ENCODE measurements around the gene SRD5A3.

Gene SRD5A3

DNA sequence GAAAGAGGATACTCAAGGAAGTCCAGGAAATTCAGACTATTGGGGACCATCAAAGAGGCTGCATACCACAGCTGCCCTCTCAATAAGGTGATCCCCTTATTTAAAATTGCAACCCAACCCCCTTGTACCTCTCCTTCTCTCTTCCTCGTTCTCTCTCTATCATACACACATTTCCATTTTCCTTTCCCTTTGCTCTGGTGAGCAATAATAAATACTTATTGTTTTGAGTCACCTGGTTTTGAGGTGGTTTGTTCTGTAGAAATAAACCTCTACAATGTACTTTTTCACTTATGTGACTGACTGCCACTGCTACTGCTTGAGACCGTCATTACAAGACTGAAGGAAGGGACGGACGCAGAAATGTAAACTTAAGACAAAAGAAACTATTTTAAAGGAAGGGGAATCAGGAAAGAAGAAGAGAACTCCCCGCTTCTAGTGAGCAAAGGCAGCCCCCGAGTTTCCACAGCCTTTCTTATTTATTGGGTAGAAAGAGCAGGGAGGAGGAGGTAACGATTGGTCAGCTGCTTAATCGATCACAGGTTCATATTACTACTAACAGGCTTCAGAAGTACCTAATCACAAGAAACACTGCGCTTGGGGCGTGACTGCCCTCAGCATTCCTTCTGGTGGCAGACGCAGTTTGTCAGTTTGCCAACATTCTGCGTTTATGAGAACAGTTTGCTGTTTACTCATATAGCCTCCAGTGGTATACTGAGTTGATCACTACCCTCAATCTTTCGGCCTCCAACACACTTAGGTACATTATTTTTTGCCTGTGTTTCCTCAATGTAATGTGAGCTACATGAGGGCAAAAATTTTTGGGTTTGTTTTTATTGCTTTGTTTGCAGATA, 32.8 kb downstream of the SRD5A3 start:
- peak; percentile 67 for DNase-seq

DNA sequence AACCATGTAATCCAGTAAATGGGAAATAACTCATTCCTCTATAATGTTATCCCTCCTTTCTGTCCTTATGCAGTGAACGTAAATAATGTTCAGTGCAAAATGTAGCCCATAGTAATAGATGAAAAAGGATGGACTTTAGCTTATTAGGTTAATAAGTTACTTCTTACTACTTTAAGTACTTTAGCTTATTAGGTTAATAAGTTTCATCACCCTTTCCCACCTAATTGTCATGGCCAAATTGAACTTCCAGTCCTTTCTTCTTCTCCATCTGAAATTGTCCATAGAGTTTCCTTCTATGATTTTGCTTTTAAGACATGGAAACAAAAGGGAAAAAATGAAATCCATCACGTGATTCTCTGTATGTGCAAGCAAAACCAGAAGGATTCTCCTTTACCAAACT, 34.5 kb downstream of the SRD5A3 start:
- no peak for DNase-seq

DNA sequence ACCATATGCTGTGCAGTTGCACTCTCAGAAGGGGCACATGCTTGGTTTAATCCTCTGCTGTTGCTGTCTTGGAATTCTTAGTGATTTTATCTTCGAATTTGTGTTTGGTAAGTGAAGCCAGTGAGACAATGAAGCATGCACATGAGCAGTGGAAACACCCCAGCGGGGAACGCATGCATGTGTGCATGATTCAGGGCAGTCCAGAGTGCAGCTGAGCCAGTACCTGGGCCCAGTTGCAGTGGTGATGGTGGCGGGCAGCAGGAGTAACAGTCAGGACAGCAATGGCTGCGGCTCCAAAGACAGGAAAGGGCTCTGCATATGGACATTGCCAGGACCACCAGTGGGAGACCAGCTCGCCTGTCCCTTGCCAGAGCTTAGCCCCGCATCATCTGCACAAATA, 35.5 kb downstream of the SRD5A3 start:
- no peak for DNase-seq

DNA sequence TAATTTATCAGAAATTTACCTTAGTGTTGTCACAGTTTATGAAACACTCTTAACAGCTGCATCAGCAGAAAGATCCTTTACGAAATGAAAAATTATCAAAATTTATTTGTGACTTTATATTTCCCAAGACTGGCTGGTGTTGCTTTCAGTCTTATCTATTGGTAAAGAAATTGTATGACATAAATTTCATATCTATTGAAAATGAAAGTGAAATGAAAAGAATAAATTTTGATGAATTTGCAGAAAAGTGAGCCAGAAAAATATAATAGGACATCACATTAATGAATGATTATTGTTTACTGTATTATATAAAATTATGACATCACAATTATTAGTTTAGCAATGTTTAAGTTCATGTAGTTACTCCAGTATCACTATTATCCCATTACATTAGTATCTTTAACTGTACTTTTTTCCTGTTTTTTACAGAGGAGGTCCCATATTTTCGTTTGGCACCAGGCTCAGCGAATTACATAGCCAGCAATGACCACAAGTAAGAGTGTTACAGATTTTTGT, 36.5 kb downstream of the SRD5A3 start:
- DNase-seq, result no peak

DNA sequence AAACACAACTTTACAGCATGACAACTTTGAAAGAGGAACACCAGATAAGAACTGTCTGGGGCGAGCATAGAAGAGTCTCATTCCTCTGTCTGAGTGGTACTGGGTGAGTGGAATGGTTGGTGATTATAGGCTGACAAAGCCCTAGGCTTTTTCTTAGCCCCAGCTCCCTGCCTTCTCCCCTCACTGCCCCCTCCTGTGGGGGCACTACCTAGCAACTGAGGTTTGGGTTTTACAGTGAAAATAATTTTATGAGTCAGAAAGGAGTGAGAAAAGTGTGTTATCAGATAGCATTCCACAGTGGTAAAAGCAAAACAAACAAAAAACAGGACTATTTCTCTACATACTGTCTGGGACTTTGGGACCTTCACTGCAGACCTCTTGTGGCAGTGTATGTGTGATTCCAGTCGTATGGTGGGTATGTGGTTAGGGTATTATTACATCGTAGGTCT, 39.2 kb downstream of the SRD5A3 start:
- DNase-seq, result no peak

DNA sequence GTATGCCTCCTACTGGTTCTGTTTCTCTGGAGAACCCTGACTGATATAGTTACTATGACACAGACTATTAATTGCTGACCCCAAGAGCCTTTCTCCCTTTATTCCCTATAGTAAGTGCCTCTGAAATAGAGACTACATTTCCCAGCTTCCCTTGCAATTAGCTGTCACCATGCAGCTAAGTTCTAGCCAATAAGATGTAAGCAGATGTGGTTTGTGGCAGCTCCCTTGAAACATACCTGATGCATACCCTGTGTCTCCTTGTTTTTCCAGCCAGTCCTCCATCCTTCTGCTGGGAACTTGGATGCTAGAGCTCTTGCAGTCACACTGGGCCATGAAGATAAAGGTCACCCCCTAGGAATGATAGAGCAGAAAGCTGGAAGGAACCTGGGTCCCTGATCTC, 40.0 kb downstream of the SRD5A3 start:
- DNase-seq, result peak; percentile 13

DNA sequence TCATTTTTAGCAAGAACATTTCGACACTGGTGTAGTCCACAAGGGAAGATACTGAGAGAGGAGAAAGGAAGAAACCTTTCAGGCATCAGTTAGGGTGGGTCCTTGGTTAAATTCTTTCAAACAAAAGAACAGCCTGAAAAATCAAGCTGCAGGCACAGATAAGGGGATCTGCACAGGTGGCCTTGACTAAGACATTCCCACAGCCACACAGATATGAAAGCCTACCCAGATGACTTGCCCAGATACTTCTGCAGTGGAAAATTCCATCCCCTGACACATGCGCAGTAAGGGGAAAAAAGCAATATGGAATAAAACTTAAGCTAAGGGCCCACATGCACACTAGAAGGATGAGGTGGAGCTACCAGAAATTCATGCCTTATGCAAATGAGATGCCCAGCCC, 40.8 kb downstream of the SRD5A3 start:
- no peak for DNase-seq

DNA sequence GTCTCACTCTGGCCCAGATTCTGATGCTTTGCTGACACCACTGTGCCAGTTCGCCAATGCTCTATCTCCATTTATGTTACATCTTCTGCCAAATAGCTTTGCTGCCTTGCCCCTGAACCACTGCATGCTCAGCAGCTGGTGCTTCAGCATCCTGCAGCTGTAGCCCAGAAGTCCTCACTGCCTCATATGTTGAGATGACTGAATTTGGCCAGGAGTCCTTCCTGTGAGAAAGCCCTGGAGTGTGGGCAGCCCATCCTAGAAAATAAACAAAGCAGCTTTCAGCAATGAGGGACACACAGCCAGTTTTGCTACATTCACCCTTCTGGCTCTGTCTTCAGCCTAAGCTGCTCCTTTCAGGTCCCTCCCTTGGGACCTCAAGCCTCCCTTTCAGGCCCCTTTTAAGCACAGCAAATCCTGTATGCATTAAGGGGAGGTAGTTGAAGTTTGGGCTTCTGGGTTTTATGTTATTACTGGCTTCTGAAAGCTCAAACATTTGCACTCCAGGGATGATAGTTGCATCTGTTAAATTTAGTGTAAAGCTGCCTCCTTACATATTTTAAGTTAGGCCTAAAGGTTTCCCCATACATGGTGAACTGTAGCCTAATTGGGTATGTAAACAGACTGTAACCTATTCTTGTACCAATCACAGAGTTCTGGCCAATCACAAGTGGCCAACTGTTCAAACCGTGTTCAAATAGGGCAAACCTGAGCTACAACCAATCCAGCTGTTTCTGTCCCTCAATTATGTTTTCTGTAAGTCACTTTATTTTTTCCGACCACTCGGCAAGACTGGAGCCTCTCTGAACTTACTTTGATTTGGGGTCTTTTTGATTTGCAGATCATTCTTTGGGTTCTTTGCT, 47.6 kb downstream of the SRD5A3 start:
- DNase-seq, result no peak

DNA sequence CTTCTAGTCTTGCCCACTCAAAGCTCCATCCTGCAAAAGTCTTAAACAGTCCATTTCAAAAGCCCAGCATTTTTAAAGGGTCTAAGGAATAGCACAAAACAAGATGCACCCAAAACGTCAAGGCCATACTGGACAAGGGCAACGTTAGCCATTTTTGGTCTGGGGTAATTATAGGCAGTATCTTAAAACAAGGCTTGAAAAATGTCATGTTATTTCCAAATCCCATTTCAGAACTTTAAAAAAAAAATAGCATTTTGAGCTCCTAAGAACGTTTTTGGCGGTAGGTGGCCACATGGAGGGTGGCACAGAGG, 49.1 kb downstream of the SRD5A3 start:
- no peak for DNase-seq

DNA sequence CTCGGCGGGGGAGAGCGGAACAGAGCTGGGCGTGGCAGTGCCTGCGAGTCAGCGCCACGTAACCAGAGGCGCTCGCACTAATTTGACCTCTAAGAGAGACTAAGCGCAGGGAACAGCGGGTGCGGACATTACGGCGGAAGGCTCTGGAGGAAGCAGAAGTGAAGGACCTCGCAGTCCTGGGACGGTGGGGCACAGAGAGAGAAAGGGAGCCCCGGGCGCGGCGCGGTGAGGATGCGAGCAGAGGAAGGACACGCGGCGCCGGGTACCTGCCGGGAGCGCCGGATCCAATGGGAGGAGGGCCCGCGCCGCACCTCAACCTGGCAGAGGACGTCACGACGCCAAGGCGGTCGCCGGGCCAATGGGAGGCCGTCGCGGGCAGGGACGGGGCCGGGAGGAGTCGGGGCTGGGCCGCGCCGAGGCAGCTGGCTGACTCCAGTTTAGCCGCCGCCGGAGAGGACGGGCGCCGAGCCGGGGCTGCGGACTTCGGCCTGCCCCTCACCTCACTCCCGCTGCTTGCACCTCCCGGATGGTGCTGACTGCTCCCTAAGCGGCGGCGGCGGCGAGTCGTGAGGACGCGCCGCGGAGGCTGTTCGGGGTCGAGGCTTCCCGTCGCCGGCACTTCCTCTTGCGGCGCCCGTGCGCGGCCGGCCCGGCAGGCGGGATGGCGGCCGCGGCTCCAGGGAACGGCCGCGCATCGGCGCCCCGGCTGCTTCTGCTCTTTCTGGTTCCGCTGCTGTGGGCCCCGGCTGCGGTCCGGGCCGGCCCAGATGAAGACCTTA, 49.7 kb downstream of the SRD5A3 start, which contains the start of gene TMEM165:
TSS of gene TMEM165 (plus strand) at position 429 of the 779 bp plus-strand sequence. CDS start at position 662, 233 bp downstream.
- DNase-seq, result peak; percentile 86

DNA sequence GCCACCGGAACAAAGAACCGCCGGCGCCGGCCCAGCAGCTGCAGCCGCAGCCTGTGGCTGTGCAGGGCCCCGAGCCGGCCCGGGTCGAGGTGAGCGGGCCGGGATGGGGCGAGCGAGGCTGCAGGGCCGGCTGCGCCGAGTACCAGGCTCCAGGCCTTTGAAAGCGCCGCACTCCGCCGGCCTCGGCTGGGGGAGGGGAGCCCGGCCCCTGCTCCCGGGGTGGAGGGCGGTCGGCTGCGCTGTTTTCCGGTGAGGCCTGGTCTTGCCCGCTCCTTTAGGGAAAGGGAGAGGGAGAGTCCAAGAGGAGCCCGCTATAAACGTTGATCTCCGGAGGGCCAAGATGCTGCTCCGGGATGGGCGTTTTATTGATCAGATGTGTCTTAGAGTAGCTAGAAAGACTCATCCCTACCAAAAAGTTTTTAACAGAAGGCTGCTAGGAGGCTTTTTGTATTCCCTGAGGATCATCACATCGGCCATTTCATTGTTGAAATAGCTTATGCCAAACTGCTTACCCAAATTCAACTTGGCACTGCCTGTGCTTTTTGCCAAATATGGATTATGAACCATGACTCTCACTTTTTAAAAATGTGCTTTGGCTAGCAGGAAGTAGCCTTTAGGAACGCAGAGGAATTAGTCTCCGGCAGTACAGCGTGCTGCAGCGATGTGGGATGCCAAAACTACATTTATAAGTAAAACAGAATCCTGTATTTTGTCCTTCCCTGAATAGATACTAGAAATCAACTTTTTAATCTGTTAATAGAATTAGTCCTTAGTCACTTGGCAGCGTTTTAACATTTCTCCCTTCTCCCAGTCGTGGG, 50.5 kb downstream of the SRD5A3 start:
- DNase-seq, result peak; percentile 48

DNA sequence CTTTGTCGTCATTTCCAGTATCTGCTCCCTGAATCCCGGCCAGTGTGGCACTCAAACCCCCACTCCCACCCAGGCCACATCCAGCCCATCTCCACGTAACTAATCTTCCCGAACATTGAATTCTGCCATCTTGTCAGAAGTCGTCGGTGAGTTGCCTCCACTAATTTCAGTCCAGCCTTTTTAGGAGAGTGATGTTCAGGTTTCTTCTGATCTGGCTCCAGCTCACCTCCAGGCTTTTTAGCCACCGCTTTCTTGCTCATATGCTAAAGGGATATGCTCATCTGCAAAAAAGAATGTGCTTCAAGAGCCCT, 51.0 kb downstream of the SRD5A3 start:
- no peak for DNase-seq

DNA sequence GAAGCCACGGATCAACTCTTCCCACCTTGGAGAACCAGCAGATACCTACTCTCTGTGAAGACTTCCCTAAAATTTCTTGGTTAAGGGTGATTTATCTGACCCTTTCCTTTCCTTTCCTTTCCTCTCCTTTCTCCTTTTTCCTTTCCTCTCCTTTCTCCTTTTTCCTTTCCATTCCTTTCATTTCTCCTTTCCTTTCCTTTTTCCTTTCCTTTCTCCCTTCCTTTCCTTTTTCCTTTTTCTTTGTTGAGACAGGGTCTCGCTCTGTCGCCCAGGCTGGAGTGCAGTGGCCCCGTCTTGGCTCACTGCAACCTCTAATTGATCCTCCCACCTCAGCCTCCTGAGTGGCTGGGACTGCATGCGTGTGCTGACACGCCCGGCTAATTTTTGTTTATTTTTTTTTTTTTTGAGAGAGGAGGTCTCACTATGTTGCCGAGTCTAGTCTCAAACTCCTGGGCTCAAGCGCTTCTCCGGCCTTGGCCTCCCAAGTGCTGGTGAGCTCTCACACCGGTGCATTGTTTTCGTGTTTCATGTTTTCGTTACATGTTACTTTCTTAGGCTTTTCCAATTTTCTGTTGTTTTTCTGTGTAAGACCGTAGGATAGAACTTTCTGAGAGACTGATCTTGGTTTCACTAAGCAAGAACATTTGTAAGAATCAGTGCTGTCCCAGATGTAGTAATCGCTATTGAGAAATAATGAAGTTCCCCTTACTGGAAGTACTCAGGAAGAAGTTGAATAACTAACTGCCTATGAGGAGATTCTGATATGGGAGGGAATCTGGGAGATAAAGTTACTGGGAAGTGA, 51.7 kb downstream of the SRD5A3 start:
- peak; percentile 51 for DNase-seq

DNA sequence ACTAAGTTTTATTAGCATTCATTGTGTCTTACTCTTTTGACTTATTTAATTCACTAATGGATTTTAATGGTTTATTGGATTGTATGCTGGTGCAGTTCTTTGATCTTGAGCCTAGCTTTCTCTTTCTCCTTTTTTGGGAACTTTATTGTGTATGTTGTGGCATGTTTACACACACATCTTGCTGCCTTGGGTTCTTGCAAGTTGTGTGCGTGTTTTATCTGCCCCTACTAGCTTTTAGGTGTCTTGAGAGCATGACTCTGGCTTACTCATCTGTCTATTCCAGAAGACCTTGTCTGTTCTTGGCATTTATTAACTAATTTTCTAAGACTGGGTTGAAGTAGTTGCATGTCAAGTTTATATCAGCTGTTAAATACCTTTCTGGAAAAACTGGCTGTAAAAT, 52.4 kb downstream of the SRD5A3 start:
- DNase-seq, result peak; percentile 11

DNA sequence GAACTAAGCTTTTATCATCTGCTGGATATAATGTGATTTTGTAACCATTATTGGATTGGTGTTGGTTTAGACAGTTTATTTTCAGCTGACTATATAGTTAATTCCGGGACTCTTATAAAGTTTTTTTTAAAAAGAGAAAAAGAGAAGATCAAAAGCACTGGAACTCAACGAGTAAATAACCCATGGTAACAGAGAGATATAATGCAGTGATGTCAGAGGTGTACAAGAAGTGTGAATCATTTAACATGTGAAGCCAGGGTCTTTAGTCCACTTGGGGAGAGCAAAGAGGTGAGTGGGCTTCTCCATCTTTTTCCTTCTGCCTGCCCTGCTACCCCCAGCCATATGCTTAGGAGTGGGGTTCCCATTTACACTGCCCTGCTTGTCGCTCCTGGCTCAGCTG, 52.9 kb downstream of the SRD5A3 start:
- no peak for DNase-seq

DNA sequence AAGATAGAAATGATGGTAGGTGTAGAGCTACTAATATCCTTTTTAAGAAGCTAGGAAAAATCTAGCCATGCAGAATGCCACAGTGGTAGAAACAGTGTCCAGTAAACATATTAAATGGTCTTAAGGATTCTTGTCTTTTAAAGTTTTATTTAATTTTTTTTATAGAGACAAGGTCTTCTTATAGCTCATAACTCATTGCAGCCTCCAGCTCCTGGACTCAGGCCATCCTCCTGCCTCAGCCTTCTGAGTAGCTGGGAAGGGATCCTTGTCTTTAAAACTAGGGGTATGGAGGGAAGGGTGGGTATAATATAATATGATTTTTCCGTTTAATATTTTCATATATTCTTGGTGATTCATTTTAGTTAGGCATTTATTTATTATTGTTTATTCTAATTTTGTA, 53.5 kb downstream of the SRD5A3 start:
- no peak for DNase-seq

DNA sequence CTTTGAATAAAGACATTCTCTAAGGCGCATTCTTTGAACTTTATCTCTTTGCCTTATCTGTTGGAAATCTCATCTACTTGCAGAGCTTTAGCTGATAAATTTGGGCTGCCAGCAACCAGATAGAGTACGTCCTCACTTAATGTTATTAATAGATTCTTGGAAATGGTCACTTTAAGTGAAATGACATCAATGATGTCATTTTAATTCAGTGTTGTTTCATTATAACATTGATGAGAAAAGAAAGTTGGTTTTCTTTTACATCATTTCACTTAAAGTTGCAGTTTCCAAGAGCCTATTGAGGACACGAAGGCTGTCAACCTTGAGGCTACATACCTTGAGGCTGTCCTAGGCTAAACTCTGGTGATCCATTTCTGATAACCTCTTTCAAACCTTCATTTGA, 59.0 kb downstream of the SRD5A3 start:
- no peak for DNase-seq

DNA sequence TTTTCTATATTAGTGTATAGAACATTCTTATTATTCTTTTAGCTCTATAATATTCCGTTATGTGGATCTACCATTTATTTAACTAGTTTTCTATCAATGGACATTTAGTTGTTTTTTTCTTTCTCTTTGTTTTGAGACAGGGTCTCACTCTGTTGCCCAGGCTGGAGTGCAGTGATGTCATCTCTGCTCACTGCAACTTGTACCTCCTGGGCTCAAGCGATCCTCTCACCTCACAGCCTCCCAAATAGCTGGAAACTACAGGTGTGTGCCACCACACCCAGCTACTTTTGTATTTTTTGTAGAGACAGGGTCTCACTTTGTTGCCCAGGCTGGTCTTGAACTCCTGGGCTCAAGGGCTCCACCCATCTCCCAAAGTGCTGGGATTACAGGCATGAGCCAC, 60.5 kb downstream of the SRD5A3 start:
- no peak for DNase-seq

DNA sequence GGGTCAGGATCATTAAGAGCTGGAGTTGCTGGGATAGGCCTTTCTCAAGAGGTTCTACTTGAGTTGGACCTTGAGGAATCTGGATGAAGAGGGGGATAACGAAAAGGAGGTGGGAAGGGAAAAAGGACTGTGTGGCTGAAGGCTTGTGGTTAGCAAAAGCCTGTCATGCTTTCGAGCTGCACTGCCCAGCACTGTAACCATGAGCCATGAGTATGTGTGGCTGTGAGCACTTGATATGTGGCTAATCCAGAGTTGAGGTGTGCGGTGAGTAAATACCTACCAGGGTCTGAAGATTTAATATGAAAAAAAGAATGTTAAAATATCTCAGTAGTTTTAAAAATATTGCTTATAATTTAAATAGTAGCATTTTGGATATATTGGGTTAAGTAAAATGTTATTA, 61.1 kb downstream of the SRD5A3 start:
- DNase-seq, result no peak

DNA sequence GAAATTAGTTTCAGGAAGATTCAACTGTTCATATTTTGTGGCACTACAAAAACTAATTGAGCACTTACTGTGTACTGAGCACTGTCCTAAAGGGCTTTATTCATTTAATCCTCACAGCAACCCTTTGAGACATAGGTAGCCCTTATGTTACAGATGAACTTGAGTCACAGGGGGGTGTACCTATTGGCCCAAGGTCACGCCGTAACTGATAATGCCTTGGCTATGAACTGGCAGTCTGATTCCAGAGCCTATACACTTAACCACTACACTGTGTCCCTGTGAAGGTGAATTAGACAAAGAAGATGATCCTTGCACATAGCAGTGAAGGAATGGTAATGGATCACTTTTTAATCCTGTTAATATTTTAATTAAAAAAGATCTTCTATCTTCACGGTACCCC, 61.7 kb downstream of the SRD5A3 start:
- DNase-seq, result no peak

DNA sequence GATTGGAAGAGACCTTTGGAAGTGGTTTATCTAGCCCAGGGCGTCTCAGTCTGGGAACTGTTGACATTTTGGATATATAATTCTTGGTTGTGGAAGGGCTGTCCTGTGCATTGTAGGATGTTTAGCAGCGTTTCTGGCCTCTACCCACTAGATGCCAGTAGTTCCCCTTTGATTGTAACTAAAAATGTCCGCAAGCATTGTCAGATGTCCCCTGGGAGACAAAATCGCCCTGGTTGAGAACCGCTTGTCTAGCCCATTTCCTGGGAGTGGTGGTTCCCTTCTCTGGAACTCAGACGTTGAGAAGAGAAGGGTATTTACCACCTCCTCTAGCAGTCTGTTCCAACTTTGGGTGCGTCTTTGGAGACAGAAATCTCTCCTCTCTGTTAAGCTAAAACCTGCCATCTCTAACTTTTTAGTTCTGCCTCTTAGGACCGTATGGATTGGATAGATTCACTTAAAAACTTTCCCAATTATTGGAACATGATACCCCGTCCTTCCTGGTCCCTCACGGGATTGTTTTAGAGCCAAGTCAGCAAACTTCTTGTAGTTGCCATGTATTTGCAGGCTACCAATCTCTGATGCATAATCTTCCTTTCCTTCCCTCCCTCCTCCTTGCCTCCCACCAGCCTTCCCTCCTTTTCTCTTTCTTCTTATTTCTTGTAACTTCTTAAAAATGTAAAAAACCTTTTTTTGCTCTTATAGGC, 63.6 kb downstream of the SRD5A3 start:
- peak; percentile 38 for DNase-seq

Measured in fibroblast of skin of right quadriceps (primary cell).